Measurements from ENCODE around the gene OTUB2. TPM values are rescaled to one million over a fixed set of nuclear protein-coding genes. Genes with fewer than 3 reads are reported as not detected.

The OTUB2 gene
- polyA plus RNA-seq, 3 donors = 0.25 to 0.95 (median 0.28) TPM

DNA sequence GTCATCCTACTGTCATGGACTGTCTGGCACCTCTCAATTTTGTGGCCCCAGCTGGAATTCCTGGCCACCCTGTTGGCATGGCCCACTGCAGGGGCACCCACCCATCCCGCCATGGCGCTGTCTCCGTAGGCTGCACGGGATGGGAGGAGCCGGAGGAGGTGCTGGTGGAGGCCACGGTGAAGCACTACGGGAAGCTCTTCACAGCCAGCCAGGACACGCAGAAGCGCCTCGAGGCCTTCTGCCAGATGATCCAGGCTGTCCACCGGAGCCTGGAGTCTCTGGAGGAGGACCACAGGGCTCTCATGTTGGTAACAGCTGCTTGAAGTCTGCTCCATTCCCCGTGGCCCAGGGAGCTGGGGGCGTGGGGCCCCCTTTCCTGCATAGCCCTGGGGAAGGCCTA, 25.1 kb upstream of the OTUB2 start:
- Histone ChIP-seq H3K4me2 (replicated peaks; ENCODE audit: extremely low read depth, low read length, poor library complexity, severe bottlenecking) (no peak overlapping the region), H3K4me3 (replicated peaks in 1 of 3; ENCODE audit: low read depth in 2 of 3, low read length in 3 of 3) (no peak overlapping the region), H2AFZ (ENCODE audit: insufficient read depth, low read depth, low read length, poor library complexity, severe bottlenecking) (no peak overlapping the region), H4K20me1 (ENCODE audit: insufficient read depth, low read length) (no peaks in the 10 kb centered on the region), H3K79me2 (ENCODE audit: insufficient read depth, low read length) (no peaks in the 10 kb centered on the region), H3K9me3 (replicated peaks in 1 of 2; ENCODE audit: control insufficient read depth in 1 of 2, insufficient read depth in 1 of 2, low read length in 2 of 2) (no peaks in the 10 kb centered on the region), H3K27me3 (ENCODE audit: control insufficient read depth in 2 of 2, insufficient read depth in 2 of 2, low read length in 2 of 2) (no peaks in the 10 kb centered on the region), H3K36me3 (replicated peaks in 1 of 2; ENCODE audit: control insufficient read depth in 1 of 2, insufficient read depth in 2 of 2, low read length in 2 of 2) (no peaks in the 10 kb centered on the region), H3K27ac (ENCODE audit: low read depth in 1 of 2, low read length in 2 of 2) (no peak overlapping the region), H3K9ac (ENCODE audit: insufficient read depth, low read length, poor library complexity, severe bottlenecking) (no peak overlapping the region), H3K4me1 (ENCODE audit: control insufficient read depth in 1 of 2, insufficient read depth in 2 of 2, low read length in 2 of 2) (no peaks in the 10 kb centered on the region)
- TF ChIP-seq, protein P1, sequence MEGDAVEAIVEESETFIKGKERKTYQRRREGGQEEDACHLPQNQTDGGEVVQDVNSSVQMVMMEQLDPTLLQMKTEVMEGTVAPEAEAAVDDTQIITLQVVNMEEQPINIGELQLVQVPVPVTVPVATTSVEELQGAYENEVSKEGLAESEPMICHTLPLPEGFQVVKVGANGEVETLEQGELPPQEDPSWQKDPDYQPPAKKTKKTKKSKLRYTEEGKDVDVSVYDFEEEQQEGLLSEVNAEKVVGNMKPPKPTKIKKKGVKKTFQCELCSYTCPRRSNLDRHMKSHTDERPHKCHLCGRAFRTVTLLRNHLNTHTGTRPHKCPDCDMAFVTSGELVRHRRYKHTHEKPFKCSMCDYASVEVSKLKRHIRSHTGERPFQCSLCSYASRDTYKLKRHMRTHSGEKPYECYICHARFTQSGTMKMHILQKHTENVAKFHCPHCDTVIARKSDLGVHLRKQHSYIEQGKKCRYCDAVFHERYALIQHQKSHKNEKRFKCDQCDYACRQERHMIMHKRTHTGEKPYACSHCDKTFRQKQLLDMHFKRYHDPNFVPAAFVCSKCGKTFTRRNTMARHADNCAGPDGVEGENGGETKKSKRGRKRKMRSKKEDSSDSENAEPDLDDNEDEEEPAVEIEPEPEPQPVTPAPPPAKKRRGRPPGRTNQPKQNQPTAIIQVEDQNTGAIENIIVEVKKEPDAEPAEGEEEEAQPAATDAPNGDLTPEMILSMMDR (IDR thresholded peaks at IDR 0.05) = no peak
- Mint-ChIP-seq H3K4me1 (peaks cover 4% of the 10 kb centered on the region), H3K9me3 (no peaks in the 10 kb centered on the region), H3K27ac (no peak overlapping the region), H3K27me3 (ENCODE audit: low read depth in 3 of 3) (peaks cover 5 to 18% (median 10%) of the 10 kb centered on the region in 3 donors), H3K36me3 (no peaks in the 10 kb centered on the region), H3K4me3 (no peak overlapping the region)
- WGBS (ENCODE audit: insufficient coverage) = 83% methylated on average over 12 of the region's 13 CpGs
- intact Hi-C loops (cut with micrococcal nuclease) = loop anchor here in 1 of 2 donors (1.0 kb wide), 1 partner anchor 62 kb away; no protein-coding TSS in a partner anchor
- DNase-seq = no peak

DNA sequence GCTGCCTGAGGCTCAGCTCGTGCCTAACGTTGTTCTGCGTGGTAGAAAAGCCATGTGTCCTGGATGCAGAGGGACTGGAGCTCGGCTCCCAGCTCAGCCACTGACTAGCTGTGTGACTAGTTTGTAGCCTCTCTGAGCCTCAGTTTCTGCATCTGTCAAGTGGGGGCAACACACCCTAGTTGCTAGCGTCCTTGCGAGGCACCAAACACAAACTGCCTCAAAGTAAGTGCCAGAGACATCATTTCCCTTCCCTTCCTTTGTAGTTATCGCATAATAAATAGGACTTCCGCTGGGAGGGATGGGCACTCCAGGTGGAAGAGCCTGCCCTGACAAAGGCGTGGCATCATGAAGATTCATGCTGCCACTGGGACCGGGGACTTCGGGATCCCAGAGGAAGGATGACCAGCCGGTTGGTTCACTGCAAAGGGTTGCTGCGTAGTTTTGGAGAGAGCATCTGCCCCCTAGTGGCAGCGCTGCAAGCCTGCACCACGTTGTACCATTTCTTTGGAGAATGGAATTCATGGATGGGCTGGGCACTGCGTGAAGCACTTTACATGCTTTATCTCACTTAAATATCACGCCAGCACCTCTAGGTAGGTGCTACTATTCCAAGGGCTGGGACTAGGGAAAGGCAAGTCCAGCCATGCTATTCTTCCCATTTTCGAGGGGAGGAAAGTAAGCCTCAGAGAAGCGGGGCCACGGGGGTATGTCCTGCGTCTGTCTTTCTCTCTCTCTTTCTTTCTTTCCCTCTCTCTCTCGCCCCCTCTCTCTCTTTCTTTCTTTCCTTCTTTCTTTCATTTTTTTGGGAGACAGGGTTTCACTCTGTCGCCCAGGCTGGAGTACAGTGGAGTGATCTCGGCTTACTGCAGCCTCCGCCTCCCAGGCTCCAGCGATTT, 24.4 kb upstream of the OTUB2 start:
- Histone ChIP-seq H3K9me3 (replicated peaks in 1 of 2; ENCODE audit: control insufficient read depth in 1 of 2, insufficient read depth in 1 of 2, low read length in 2 of 2) (no peaks in the 10 kb centered on the region), H3K36me3 (replicated peaks in 1 of 2; ENCODE audit: control insufficient read depth in 1 of 2, insufficient read depth in 2 of 2, low read length in 2 of 2) (no peaks in the 10 kb centered on the region), H2AFZ (ENCODE audit: insufficient read depth, low read depth, low read length, poor library complexity, severe bottlenecking) (no peak overlapping the region), H3K4me3 (replicated peaks in 1 of 3; ENCODE audit: low read depth in 2 of 3, low read length in 3 of 3) (no peak overlapping the region), H4K20me1 (ENCODE audit: insufficient read depth, low read length) (no peaks in the 10 kb centered on the region), H3K4me2 (replicated peaks; ENCODE audit: extremely low read depth, low read length, poor library complexity, severe bottlenecking) (no peak overlapping the region), H3K27me3 (ENCODE audit: control insufficient read depth in 2 of 2, insufficient read depth in 2 of 2, low read length in 2 of 2) (no peaks in the 10 kb centered on the region), H3K27ac (ENCODE audit: low read depth in 1 of 2, low read length in 2 of 2) (no peak overlapping the region), H3K79me2 (ENCODE audit: insufficient read depth, low read length) (no peaks in the 10 kb centered on the region), H3K4me1 (ENCODE audit: control insufficient read depth in 1 of 2, insufficient read depth in 2 of 2, low read length in 2 of 2) (no peaks in the 10 kb centered on the region), H3K9ac (ENCODE audit: insufficient read depth, low read length, poor library complexity, severe bottlenecking) (no peak overlapping the region)
- WGBS (ENCODE audit: insufficient coverage) = 22% methylated on average over 13 of the region's 26 CpGs
- Mint-ChIP-seq H3K27me3 (ENCODE audit: low read depth in 3 of 3) (peaks cover 5 to 14% (median 9%) of the 10 kb centered on the region in 3 donors), H3K36me3 (no peaks in the 10 kb centered on the region), H3K4me3 (no peak overlapping the region), H3K9me3 (no peaks in the 10 kb centered on the region), H3K4me1 (peaks cover 4% of the 10 kb centered on the region), H3K27ac (peak overlapping the region in 1 of 7 donors; percentile 2)
- intact Hi-C loops (cut with micrococcal nuclease) = loop anchor here (1.0 kb wide), 1 partner anchor 62 kb away; no protein-coding TSS in a partner anchor
- TF ChIP-seq, protein P1 (IDR thresholded peaks at IDR 0.05) = peak; percentile 96
- DNase-seq = peak; percentile 64 to 74 (median 73)

Data from CD14-positive monocyte (primary cell).